ENCODE data around the gene MDH1.

Gene MDH1

DNA sequence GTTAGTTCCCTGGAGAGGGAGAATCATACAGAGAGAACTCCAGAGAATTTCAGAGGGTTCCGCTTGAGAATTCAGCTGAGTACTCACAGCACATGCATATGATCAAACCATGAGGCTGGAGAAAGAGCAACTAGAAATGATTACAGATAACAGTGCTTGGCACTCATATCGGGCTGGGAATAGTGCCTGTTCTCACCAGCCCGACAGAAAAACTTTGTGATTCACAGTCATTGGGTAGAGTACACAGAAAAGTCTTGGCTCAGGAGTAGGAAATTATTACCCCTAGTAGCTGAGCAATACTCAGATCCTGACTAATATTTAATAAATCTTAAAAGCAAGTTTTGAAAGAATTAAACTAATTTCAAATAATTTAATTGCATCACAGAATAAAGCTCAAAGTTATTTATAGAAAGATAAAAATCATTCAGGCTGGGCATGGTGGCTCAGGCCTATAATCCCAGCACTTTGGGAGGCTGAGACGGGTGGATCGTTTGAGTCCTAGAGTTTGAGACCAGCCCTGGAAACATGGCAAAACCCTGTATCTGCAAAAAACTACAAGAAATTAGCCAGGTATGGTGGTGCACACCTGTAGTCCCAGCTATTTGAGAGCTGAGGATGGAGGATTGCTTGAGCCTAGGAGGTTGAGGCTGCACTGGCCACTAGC is 7.3 kb upstream of the MDH1 start:
- H3K27ac ChIP-seq (ENCODE audit: extremely low read depth, low read depth, low read length): no peak overlapping the region
- no peaks in the 10 kb centered on the region for H3K9me3 ChIP-seq (ENCODE audit: control insufficient read depth, insufficient read depth, low read depth, low read length)
- no peak overlapping the region for H3K4me3 ChIP-seq (ENCODE audit: low read depth, low read length)
- no peaks in the 10 kb centered on the region; the same call in 1 of the 2 replicates for H3K4me1 ChIP-seq (ENCODE audit: control insufficient read depth, insufficient read depth, low read length)
- no peak for TF ChIP-seq FEZF1 (tag by site-specific recombination; IDR thresholded peaks at IDR 0.05)
- TF ChIP-seq, protein P1, sequence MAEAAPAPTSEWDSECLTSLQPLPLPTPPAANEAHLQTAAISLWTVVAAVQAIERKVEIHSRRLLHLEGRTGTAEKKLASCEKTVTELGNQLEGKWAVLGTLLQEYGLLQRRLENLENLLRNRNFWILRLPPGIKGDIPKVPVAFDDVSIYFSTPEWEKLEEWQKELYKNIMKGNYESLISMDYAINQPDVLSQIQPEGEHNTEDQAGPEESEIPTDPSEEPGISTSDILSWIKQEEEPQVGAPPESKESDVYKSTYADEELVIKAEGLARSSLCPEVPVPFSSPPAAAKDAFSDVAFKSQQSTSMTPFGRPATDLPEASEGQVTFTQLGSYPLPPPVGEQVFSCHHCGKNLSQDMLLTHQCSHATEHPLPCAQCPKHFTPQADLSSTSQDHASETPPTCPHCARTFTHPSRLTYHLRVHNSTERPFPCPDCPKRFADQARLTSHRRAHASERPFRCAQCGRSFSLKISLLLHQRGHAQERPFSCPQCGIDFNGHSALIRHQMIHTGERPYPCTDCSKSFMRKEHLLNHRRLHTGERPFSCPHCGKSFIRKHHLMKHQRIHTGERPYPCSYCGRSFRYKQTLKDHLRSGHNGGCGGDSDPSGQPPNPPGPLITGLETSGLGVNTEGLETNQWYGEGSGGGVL (tag by site-specific recombination; IDR thresholded peaks at IDR 0.05): no peak
- TF ChIP-seq ZNF621 (tag by site-specific recombination; IDR thresholded peaks at IDR 0.05): no peak
- TF ChIP-seq, protein P2, sequence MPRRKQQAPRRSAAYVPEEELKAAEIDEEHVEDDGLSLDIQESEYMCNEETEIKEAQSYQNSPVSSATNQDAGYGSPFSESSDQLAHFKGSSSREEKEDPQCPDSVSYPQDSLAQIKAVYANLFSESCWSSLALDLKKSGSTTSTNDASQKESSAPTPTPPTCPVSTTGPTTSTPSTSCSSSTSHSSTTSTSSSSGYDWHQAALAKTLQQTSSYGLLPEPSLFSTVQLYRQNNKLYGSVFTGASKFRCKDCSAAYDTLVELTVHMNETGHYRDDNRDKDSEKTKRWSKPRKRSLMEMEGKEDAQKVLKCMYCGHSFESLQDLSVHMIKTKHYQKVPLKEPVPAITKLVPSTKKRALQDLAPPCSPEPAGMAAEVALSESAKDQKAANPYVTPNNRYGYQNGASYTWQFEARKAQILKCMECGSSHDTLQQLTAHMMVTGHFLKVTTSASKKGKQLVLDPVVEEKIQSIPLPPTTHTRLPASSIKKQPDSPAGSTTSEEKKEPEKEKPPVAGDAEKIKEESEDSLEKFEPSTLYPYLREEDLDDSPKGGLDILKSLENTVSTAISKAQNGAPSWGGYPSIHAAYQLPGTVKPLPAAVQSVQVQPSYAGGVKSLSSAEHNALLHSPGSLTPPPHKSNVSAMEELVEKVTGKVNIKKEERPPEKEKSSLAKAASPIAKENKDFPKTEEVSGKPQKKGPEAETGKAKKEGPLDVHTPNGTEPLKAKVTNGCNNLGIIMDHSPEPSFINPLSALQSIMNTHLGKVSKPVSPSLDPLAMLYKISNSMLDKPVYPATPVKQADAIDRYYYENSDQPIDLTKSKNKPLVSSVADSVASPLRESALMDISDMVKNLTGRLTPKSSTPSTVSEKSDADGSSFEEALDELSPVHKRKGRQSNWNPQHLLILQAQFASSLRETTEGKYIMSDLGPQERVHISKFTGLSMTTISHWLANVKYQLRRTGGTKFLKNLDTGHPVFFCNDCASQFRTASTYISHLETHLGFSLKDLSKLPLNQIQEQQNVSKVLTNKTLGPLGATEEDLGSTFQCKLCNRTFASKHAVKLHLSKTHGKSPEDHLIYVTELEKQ (tag by site-specific recombination; IDR thresholded peaks at IDR 0.05; ENCODE audit: borderline replicate concordance): no peak
- TF ChIP-seq ZNF785 (tag by site-specific recombination; IDR thresholded peaks at IDR 0.05): no peak
- TF ChIP-seq, protein P3, sequence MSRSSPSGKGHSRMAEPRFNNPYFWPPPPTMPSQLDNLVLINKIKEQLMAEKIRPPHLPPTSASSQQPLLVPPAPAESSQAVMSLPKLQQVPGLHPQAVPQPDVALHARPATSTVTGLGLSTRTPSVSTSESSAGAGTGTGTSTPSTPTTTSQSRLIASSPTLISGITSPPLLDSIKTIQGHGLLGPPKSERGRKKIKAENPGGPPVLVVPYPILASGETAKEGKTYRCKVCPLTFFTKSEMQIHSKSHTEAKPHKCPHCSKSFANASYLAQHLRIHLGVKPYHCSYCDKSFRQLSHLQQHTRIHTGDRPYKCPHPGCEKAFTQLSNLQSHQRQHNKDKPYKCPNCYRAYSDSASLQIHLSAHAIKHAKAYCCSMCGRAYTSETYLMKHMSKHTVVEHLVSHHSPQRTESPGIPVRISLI (tag by site-specific recombination; IDR thresholded peaks at IDR 0.05): no peak
- TF ChIP-seq, protein P4, sequence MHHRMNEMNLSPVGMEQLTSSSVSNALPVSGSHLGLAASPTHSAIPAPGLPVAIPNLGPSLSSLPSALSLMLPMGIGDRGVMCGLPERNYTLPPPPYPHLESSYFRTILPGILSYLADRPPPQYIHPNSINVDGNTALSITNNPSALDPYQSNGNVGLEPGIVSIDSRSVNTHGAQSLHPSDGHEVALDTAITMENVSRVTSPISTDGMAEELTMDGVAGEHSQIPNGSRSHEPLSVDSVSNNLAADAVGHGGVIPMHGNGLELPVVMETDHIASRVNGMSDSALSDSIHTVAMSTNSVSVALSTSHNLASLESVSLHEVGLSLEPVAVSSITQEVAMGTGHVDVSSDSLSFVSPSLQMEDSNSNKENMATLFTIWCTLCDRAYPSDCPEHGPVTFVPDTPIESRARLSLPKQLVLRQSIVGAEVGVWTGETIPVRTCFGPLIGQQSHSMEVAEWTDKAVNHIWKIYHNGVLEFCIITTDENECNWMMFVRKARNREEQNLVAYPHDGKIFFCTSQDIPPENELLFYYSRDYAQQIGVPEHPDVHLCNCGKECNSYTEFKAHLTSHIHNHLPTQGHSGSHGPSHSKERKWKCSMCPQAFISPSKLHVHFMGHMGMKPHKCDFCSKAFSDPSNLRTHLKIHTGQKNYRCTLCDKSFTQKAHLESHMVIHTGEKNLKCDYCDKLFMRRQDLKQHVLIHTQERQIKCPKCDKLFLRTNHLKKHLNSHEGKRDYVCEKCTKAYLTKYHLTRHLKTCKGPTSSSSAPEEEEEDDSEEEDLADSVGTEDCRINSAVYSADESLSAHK (tag by site-specific recombination; IDR thresholded peaks at IDR 0.05): no peak
- TF ChIP-seq ZNF221 (tag by site-specific recombination; IDR thresholded peaks at IDR 0.05; ENCODE audit: borderline replicate concordance): no peak
- no peak for TF ChIP-seq ZNF175 (tag by site-specific recombination; IDR thresholded peaks at IDR 0.05)
- no peak for TF ChIP-seq ZNF302 (tag by site-specific recombination; IDR thresholded peaks at IDR 0.05; ENCODE audit: low read depth)
- TF ChIP-seq ZNF670 (tag by site-specific recombination; IDR thresholded peaks at IDR 0.05; ENCODE audit: low read depth): no peak
- TF ChIP-seq ZNF157 (tag by site-specific recombination; IDR thresholded peaks at IDR 0.05): no peak
- TF ChIP-seq ZNF146 (tag by site-specific recombination; IDR thresholded peaks at IDR 0.05): no peak
- no peak for TF ChIP-seq ZNF37A (tag by site-specific recombination; IDR thresholded peaks at IDR 0.05)
- H3K36me3 ChIP-seq (ENCODE audit: control insufficient read depth in 2 of 2, insufficient read depth in 1 of 2, low read length in 2 of 2): no peaks in the 10 kb centered on the region
- ChIA-PET CTCF (no interaction called here), POLR2A (no interaction called here)

DNA sequence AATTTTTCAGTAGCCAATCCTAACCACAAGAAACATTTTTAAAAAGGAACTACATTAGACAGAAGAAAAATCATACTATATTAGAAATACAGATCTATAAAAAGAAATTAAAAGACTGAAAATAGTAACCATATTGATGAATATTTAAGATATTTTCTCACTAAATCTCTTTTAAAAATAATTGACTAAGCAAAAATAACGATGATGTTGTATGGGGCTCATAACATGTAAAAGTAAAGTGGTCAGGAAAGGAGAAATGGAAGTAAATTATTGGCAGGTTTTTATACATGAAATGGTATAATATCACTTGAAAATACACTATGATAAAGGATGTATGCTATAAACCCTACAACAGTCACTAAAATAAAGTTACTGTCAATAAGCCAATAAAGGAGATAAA is 5.9 kb upstream of the MDH1 start:
- peaks cover 4% of the 10 kb centered on the region; the same call in 1 of the 2 replicates for H3K4me1 ChIP-seq (ENCODE audit: control insufficient read depth, insufficient read depth, low read length)
- POLR2A ChIA-PET: no interaction called here
- H3K27ac ChIP-seq (ENCODE audit: extremely low read depth, low read depth, low read length): no peak overlapping the region
- CTCF ChIA-PET: no interaction called here
- H3K36me3 ChIP-seq (ENCODE audit: control insufficient read depth in 2 of 2, insufficient read depth in 1 of 2, low read length in 2 of 2): no peaks in the 10 kb centered on the region
- H3K9me3 ChIP-seq (ENCODE audit: control insufficient read depth, insufficient read depth, low read depth, low read length): no peaks in the 10 kb centered on the region
- H3K4me3 ChIP-seq (ENCODE audit: low read depth, low read length): no peak overlapping the region
- no peak for TF ChIP-seq ZNF660 (tag by site-specific recombination; IDR thresholded peaks at IDR 0.05)
- TF ChIP-seq, protein P5, sequence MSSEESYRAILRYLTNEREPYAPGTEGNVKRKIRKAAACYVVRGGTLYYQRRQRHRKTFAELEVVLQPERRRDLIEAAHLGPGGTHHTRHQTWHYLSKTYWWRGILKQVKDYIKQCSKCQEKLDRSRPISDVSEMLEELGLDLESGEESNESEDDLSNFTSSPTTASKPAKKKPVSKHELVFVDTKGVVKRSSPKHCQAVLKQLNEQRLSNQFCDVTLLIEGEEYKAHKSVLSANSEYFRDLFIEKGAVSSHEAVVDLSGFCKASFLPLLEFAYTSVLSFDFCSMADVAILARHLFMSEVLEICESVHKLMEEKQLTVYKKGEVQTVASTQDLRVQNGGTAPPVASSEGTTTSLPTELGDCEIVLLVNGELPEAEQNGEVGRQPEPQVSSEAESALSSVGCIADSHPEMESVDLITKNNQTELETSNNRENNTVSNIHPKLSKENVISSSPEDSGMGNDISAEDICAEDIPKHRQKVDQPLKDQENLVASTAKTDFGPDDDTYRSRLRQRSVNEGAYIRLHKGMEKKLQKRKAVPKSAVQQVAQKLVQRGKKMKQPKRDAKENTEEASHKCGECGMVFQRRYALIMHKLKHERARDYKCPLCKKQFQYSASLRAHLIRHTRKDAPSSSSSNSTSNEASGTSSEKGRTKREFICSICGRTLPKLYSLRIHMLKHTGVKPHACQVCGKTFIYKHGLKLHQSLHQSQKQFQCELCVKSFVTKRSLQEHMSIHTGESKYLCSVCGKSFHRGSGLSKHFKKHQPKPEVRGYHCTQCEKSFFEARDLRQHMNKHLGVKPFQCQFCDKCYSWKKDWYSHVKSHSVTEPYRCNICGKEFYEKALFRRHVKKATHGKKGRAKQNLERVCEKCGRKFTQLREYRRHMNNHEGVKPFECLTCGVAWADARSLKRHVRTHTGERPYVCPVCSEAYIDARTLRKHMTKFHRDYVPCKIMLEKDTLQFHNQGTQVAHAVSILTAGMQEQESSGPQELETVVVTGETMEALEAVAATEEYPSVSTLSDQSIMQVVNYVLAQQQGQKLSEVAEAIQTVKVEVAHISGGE (tag by site-specific recombination; conservative IDR thresholded peaks at IDR 0.05; ENCODE audit: low read depth): no peak
- TF ChIP-seq ZNF2 (tag by site-specific recombination; IDR thresholded peaks at IDR 0.05): no peak
- no peak for TF ChIP-seq ZBTB21 (tag by site-specific recombination; IDR thresholded peaks at IDR 0.05)
- TF ChIP-seq IKZF3 (tag by site-specific recombination; IDR thresholded peaks at IDR 0.05): no peak
- no peak for TF ChIP-seq ZNF302 (tag by site-specific recombination; IDR thresholded peaks at IDR 0.05; ENCODE audit: low read depth)
- no peak for TF ChIP-seq SCRT2 (tag by site-specific recombination; IDR thresholded peaks at IDR 0.05)
- no peak for TF ChIP-seq ZNF585B (tag by site-specific recombination; IDR thresholded peaks at IDR 0.05)
- no peak for TF ChIP-seq ZBTB48 (tag by site-specific recombination; IDR thresholded peaks at IDR 0.05)

Data from HEK293 (cell line).